Lower leg skin (tissue), 3 donors: ENCODE results near the gene SLC25A18.

Experiments
- POLR2A ChIP-seq, 2 donors: fragments of 450-650 bp; IDR thresholded peaks; one replicate each; pipeline ENCODE4 v1.6.1; 2016 to 2017; ENCODE audit warnings: antibody characterized with exemption in 2 of 2, mild to moderate bottlenecking in 1 of 2, moderate library complexity in 1 of 2
- TF ChIP-seq, protein P1 (sequence below), 3 donors: fragments of 450-650 bp; IDR thresholded peaks; one replicate each; pipeline ENCODE4 v1.5.1; 2016; ENCODE audit warnings: antibody characterized with exemption in 3 of 3, mild to moderate bottlenecking in 3 of 3, moderate library complexity in 2 of 3

DNA sequence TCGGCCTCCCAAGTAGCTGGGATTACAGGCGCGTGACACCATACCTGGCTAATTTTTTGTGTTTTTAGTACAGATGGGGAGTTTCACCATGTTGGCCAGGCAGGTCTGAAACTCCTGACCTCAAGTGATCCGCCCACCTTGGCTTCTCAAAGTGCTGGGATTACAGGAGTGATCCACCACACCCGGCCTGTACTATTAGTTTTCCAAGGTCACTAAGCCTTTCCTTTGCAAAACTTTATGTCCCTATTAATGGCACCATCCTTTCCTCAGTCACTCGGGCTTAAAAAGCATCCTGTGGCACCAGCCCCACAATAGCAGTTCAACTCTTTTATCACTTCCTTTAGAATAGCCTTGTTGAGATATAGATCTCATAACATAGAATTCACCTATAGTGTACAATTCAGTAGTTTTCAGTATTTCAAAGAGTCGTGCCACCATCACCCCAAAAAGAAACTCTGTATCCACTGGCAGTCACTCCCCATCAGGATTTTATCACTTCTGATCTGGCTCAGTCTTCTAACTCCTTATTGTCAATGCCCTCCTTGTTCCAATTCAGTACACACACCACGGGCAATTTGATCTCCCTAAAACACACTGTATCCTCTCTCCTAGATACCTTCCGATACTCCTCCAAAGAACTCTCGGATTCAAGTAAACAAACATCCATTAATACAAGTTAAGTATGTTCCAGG is 74.3 kb downstream of the SLC25A18 start:
- no peak for TF ChIP-seq POLR2A (IDR thresholded peaks at IDR 0.05)
- TF ChIP-seq, protein P1, sequence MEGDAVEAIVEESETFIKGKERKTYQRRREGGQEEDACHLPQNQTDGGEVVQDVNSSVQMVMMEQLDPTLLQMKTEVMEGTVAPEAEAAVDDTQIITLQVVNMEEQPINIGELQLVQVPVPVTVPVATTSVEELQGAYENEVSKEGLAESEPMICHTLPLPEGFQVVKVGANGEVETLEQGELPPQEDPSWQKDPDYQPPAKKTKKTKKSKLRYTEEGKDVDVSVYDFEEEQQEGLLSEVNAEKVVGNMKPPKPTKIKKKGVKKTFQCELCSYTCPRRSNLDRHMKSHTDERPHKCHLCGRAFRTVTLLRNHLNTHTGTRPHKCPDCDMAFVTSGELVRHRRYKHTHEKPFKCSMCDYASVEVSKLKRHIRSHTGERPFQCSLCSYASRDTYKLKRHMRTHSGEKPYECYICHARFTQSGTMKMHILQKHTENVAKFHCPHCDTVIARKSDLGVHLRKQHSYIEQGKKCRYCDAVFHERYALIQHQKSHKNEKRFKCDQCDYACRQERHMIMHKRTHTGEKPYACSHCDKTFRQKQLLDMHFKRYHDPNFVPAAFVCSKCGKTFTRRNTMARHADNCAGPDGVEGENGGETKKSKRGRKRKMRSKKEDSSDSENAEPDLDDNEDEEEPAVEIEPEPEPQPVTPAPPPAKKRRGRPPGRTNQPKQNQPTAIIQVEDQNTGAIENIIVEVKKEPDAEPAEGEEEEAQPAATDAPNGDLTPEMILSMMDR (IDR thresholded peaks at IDR 0.05), result no peak
